Type B pancreatic cell (in vitro differentiated cells): Measurements from ENCODE around the gene CD207. TPM values are rescaled to one million over a fixed set of nuclear protein-coding genes. Genes with fewer than 3 reads are reported as not detected.
"Not testable (repeated sequence)": the region's sequence is repeated elsewhere in the genome, so short reads cannot be mapped to it uniquely, and the experiment has no call there.

Experiments
- DNase-seq: peaks from one replicate; pipeline ENCODE4 v3.0.0; 2021; ENCODE audit warnings: mixed read lengths; ENCODE audit not compliant: unreplicated experiment; ENCODE audit errors: extremely low spot score
- H3K27ac Mint-ChIP-seq: 2 replicates; pipeline ENCODE4 v1.8.0; 2021; ENCODE audit warnings: mild to moderate bottlenecking, mixed read lengths
- H3K27me3 Mint-ChIP-seq: 2 replicates; pipeline ENCODE4 v1.8.0; 2021; ENCODE audit warnings: mixed read lengths
- H3K36me3 Mint-ChIP-seq: 2 replicates; pipeline ENCODE4 v1.8.0; 2021; ENCODE audit warnings: mixed read lengths
- H3K4me1 Mint-ChIP-seq: one replicate; pipeline ENCODE4 v1.8.0; 2021; ENCODE audit warnings: mixed read lengths; ENCODE audit not compliant: unreplicated experiment
- H3K4me3 Mint-ChIP-seq: 2 replicates; pipeline ENCODE4 v1.8.0; 2021; ENCODE audit warnings: mild to moderate bottlenecking, mixed read lengths
- H3K9me3 Mint-ChIP-seq: 2 replicates; pipeline ENCODE4 v1.8.0; 2021; ENCODE audit warnings: mixed read lengths
- total RNA-seq: library from RNA; stranded (reverse); gene quantifications from 2 replicates; pipeline ENCODE4 v1.2.1, GENCODE V29; 2021; ENCODE audit warnings: low replicate concordance
- TF ChIP-seq, protein P1 (sequence below): fragments of 200-600 bp; sonication (generic); conservative IDR thresholded peaks from 2 replicates; pipeline ENCODE4 v1.5.0; 2021; ENCODE audit warnings: antibody characterized with exemption, mild to moderate bottlenecking

The CD207 gene
- total RNA-seq, 1 donor from 2014 or later, result not detected

DNA sequence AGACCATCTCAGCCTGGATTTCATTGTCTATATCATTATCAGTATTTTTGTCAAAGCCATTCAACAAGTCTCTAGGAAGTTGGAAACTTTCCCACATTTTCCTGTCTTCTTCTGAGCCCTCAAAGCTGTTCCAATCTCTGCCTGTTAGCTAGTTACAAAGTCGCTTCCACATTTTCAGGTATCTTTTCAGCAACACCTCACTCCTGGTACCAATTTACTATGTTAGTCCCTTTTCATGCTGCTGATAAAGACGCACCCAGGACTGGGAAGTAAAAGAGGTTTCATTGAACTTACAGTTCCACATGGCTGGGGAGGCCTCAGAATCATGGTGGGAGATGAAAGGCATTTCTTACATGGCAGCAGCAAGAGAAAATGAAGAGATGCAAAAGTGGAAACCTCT is 35.9 kb downstream of the CD207 start:
- no peaks in the 10 kb centered on the region for H3K36me3 Mint-ChIP-seq

DNA sequence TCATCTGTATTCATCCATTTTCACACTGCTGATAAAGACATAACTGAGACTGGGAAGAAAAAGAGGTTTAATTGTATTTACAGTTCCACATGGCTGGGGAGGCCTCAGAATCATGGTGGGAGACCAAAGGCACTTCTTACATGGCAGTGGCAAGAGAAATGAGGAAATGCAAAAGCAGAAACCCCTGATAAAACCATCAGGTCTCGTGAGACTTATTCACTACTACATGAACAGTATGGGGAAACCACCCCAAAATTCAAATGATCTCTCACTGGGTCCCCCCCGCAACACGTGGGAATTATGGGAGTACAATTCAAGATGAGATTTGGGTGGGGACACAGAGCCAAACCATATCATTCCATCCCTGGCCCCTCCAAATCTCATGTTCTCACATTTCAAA is 37.6 kb downstream of the CD207 start:
- H3K27me3 Mint-ChIP-seq, result peaks cover 82% of the 10 kb centered on the region
- not testable (repeated sequence) for H3K36me3 Mint-ChIP-seq, H3K4me1 Mint-ChIP-seq, DNase-seq, H3K4me3 Mint-ChIP-seq, H3K9me3 Mint-ChIP-seq, H3K27ac Mint-ChIP-seq

More for the DNA sequence above, 35.9 kb downstream of the CD207 start:
- DNase-seq, result no peak
- Mint-ChIP-seq H3K27me3 (peaks cover 73% of the 10 kb centered on the region), H3K9me3 (peaks cover 9% of the 10 kb centered on the region), H3K4me1 (no peaks in the 10 kb centered on the region), H3K27ac (no peak overlapping the region), H3K4me3 (no peak overlapping the region)
- TF ChIP-seq, protein P1, sequence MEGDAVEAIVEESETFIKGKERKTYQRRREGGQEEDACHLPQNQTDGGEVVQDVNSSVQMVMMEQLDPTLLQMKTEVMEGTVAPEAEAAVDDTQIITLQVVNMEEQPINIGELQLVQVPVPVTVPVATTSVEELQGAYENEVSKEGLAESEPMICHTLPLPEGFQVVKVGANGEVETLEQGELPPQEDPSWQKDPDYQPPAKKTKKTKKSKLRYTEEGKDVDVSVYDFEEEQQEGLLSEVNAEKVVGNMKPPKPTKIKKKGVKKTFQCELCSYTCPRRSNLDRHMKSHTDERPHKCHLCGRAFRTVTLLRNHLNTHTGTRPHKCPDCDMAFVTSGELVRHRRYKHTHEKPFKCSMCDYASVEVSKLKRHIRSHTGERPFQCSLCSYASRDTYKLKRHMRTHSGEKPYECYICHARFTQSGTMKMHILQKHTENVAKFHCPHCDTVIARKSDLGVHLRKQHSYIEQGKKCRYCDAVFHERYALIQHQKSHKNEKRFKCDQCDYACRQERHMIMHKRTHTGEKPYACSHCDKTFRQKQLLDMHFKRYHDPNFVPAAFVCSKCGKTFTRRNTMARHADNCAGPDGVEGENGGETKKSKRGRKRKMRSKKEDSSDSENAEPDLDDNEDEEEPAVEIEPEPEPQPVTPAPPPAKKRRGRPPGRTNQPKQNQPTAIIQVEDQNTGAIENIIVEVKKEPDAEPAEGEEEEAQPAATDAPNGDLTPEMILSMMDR, result no peak

DNA sequence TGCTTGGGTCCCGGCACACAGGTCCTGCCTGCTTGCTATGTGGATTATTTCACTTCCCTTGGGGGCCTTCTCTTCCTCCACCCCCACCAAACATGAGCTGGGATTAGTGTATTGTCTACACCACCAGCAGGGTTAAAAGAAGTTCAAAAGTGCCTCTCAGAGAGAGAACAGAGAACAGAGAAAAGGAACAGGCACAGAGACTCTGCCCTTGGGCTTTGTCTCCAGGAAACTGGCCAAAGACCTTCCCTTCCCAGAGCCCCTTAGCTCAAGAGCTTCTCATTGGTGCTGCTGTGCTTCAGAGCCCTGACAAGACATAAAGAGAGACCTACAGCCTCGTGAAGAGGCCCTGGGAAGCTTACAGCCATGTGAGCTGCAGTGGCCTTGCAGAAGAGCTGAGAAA is 38.1 kb downstream of the CD207 start:
- Mint-ChIP-seq H3K4me3 (no peak overlapping the region), H3K36me3 (no peaks in the 10 kb centered on the region), H3K9me3 (peaks cover 9% of the 10 kb centered on the region), H3K27me3 (peaks cover 83% of the 10 kb centered on the region), H3K4me1 (no peaks in the 10 kb centered on the region), H3K27ac (no peak overlapping the region)
- TF ChIP-seq, protein P1, result no peak
- DNase-seq, result no peak

DNA sequence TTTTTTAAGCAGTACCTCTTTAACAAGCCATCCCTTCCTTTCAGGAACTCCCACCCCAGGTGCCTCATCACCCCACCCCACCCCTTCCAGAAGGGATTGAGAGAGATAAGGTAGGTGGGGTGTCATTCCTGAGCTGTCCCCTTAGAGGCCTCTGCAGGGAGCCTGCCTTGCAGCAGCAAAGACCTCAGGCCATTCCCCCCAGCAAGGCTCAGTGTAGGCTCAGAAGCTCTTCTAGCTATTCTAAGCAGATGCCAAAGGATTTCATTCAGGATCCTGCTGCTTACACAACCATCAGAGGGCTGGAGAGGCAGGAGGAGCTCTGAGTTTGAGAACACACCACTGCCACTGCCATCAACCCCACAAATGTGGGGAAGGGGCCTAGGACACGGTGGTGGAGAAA is 39.4 kb downstream of the CD207 start:
- Mint-ChIP-seq H3K36me3 (no peaks in the 10 kb centered on the region), H3K9me3 (peaks cover 9% of the 10 kb centered on the region), H3K27ac (no peak overlapping the region), H3K4me3 (no peak overlapping the region), H3K27me3 (peaks cover 84% of the 10 kb centered on the region), H3K4me1 (no peaks in the 10 kb centered on the region)
- no peak for DNase-seq
- TF ChIP-seq, protein P1, result no peak

DNA sequence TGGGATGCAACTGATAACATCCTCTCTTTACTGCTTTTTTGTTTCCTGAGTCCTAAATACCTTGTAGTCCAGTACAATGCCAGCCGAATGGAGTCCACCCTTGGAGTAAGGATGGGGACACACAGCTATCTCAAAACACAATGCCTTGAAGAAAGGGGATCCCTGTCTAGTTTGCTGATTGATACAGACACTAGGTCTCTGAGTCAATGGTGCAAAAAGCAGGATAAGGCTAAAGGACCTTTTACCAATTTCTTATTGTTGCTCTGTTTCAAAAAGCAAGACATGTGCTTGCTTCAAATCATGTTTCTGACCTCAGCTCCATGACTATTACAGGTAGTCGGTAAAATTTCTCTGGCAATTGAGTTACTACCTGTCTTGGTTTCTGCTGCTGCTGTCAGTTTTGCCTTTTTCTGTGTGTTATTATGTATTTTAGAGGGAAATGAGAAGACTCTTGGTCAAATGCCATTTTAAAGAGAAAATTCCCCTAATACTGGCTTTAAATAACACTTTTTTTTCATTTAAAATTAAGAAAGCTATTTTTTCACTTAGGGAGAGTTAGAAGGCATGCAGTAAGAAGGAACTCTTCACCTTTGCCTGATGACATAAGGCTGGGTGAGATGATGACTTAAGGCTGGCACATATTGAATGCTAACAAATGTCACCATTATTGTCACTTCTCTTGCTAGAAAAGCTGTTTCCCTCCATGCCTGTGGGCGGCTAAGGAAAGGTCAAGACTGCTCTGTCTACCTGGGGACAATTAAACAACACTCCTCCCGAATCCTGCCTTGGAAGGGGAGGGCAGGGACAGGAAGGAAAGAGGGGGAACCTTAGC is 40.2 kb downstream of the CD207 start:
- TF ChIP-seq, protein P1, result no peak
- no peak for DNase-seq
- peaks cover 82% of the 10 kb centered on the region for H3K27me3 Mint-ChIP-seq
- no peak overlapping the region for H3K4me3 Mint-ChIP-seq
- H3K27ac Mint-ChIP-seq, result no peak overlapping the region
- no peaks in the 10 kb centered on the region for H3K4me1 Mint-ChIP-seq
- peaks cover 9% of the 10 kb centered on the region for H3K9me3 Mint-ChIP-seq
- no peaks in the 10 kb centered on the region for H3K36me3 Mint-ChIP-seq

DNA sequence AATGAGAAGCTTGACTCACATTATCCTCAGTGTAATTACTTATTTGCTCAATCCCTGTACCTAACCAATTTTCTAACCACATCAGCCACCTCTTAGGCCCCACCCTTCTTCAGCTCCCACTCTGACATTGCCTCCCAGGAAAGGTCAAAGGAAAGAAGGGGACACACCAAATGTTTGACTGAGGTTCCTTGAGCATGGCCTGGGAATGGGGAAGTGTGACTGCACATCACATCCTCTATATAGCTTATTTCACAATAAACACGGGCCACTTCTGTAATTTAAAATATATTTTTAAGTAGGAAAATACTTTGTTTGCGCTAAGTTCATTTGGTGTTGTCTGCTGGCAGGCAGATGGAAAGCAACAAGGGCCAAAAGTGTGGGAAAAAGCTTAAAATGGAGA is 42.2 kb downstream of the CD207 start:
- Mint-ChIP-seq H3K4me3 (no peak overlapping the region), H3K27ac (no peak overlapping the region), H3K27me3 (peaks cover 86% of the 10 kb centered on the region), H3K36me3 (no peaks in the 10 kb centered on the region), H3K4me1 (peaks cover 5% of the 10 kb centered on the region), H3K9me3 (no peaks in the 10 kb centered on the region)
- TF ChIP-seq, protein P1, result no peak
- no peak for DNase-seq
